NCI-H82 treated with DMSO at 0.1 percent for 48 hours (cell line): Measurements from ENCODE around the gene PATJ.
"Not testable (repeated sequence)": the region's sequence is repeated elsewhere in the genome, so short reads cannot be mapped to it uniquely, and the experiment has no call there.

Experiments used
- DNase-seq: peaks from one replicate; lab custom pipeline; 2025; ENCODE audit not compliant: unreplicated experiment; lab: John Stamatoyannopoulos, UW

The PATJ gene

GRCh38 chr1:62198069-62198780 lies 455.9 kb downstream of the PATJ start:
- no peak for DNase-seq

- no peak for DNase-seq
Observed at GRCh38 chr1:62198781-62199125, 456.5 kb downstream of the PATJ start.

GRCh38 chr1:62207187-62207586 lies 464.9 kb downstream of the PATJ start:
- DNase-seq = no peak

- no peak for DNase-seq
Observed at GRCh38 chr1:62208087-62208486, 465.8 kb downstream of the PATJ start.

GRCh38 chr1:62208970-62209369 lies 466.7 kb downstream of the PATJ start:
- no peak for DNase-seq

GRCh38 chr1:62209931-62210595 lies 467.8 kb downstream of the PATJ start:
- DNase-seq = no peak

- DNase-seq = no peak
Observed at GRCh38 chr1:62210960-62211359, 468.7 kb downstream of the PATJ start.

- no peak for DNase-seq
Observed at GRCh38 chr1:62212411-62212810, 470.1 kb downstream of the PATJ start.

- no peak for DNase-seq
Observed at GRCh38 chr1:62213075-62213914, 471.0 kb downstream of the PATJ start.

GRCh38 chr1:62218604-62219003 lies 476.3 kb downstream of the PATJ start:
- no peak for DNase-seq

- not testable (repeated sequence) for DNase-seq
Observed at GRCh38 chr1:62220456-62220855, 478.2 kb downstream of the PATJ start.

GRCh38 chr1:62221171-62221570 lies 478.9 kb downstream of the PATJ start:
- DNase-seq = no peak

- DNase-seq = no peak
Observed at GRCh38 chr1:62222321-62222720, 480.0 kb downstream of the PATJ start.

GRCh38 chr1:62224182-62224581 lies 481.9 kb downstream of the PATJ start:
- DNase-seq = no peak

GRCh38 chr1:62227496-62227895 lies 485.2 kb downstream of the PATJ start:
- no peak for DNase-seq
